ENCODE results near the gene ABHD16A. TPM values are rescaled to one million over a fixed set of nuclear protein-coding genes. Genes with fewer than 3 reads are reported as not detected.

Gene ABHD16A
- 47.1 and 56.7 TPM in 2 replicates for total RNA-seq

DNA sequence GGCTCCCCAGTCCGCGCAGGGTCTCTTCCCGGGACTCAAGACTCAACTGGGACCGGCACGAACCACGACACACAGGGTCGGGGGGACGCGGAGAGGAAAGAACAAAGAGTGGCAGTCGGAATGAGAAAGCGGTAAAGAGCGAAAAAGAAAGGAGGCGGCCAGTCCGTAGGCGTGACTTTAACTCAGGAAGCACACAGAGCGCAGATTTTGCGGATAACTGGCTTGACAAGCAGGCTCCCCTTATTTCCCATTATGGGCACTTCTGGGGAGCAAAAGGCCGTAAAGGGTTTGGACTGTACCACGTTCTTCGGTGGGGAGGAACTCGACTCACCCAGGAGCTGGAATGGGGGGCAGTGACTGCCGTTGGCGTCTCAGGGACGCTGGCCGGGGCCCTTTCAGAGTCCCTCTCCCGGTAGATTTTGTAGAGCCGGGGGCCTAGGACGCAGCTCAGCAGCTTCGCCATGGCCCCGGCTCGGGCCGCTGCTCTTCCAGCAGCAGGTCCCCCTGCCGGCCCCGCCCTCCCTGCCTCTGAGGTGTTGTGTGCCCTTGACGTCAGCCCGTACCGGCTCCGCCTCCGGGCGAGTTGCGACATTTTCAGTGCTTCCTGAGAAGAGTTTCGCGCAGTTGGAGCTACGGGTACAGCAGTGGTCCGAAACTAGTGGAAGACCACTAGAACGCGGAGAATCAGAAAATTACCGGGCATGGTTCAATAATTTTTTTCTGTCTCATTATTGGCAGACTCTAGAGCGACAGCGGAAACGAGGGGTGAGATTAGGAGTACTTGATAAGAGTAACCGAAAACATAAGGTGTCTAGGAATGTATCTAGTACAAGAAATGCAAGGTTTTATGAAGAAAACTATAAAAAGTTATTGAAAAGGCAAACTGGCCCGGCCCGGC lies at the start of gene ABHD16A:
TSS of gene ABHD16A (minus strand) at position 506 of the 898 bp plus-strand sequence. CDS start at position 463, 43 bp downstream.

DNA sequence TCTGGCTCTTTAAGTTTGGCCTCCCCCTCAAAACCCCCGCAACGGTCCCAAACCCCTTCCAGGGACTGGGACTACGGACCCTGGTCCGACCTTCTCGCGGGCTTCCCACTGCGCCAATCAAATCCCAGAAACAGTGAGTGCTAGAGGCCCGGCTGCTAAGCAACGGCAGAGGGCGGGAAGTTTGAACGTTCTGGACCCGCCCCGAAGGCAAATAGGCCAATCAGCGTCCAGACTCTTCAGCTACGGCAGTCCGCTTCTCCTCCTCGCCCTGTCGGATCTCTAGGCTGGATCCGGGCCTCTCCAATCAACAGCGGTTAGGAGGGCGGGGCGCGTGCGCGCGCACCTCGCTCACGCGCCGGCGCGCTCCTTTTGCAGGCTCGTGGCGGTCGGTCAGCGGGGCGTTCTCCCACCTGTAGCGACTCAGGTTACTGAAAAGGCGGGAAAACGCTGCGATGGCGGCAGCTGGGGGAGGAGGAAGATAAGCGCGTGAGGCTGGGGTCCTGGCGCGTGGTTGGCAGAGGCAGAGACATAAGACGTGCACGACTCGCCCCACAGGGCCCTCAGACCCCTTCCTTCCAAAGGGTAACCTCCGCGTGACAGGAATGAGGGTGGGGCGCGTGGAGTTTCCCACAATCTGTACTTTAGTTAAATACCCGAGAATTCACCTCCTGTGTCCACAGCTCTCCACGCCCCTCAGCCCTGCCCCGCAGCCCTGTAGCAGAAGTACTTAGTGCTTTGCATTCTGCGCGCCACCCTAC lies 36.7 kb upstream of the ABHD16A start, which contains the start of gene MSH5:
TSS of gene MSH5 (plus strand) at position 367 of the 758 bp plus-strand sequence. CDS start 462 bp downstream, outside the sequence.

DNA sequence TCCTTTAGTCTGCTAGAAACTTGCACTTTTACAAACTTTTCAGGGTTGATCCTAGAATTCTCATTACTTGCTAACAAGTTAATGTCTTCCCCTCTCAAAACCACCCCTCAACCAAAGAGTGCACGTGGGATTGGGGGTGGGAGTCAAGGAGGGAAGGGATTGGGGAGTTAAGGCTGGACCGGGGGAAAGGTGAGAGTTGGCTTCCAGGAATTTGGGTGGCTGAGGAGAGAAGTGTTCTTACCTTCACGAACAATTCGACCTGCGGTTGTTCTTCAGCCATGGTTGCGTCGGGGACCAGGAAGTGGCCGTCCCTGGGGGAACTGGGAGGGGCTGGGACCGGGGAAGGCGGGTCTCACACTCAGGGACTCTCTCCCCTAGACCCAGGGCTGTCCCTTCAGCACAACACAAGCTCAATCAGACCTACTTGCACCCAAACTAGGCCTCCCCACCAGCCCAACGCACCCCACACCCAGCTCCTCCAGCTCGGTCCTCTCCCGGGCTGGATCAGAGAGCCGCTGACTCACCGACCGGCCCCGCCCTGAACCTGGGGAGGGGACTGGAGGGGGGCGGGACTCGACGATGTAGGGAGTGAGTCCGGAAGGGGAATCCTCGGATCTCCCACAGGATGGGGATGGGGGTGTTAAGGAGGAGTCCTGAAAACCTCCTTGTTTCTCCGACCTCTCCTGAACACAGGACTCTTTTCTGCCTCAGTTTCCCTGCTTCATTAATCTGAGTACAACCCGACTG lies 33.1 kb upstream of the ABHD16A start, which contains the start of gene CLIC1:
TSS of gene CLIC1 (minus strand) at position 510 of the 747 bp plus-strand sequence. CDS start at position 280, 230 bp downstream.

DNA sequence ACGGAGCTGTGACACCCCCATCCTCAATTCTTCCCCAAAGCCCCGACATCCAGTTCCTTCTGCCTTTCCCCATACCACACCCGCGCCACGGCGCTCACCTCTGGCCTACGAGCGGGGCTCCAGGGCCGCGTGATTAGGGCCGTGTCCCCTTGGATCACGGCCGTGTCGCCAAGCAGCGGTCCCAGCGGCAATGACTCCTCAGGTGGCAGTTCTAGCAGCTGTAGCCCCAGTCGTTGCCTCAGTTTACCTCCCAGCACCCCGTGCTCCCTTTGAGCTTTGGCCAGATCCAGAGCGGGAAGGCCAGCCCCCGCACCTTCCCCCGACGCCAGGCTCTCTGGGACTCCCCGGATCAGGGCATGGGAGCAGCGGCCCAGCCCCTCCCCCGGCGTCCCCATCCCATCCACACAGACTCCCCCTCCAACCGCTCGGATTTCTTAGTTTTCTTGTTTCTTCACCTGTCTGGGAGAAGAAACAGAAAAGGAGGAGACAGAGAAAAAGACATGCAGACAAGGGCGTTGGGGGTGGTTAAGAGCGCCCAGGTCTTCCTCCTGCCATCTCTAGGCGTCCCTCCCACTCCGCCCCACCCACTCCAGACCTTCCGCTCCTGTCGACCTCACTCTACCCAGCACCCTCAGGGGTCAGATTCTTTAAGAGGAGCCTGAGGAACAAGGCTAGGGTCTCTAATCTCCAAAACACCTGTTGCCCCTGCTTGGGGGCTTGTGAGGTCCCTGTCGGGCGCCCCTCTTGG lies 25.8 kb upstream of the ABHD16A start, which contains the start of gene DDAH2:
TSS of gene DDAH2 (minus strand) at position 533 of the 748 bp plus-strand sequence. CDS start at position 395, 138 bp downstream.

DNA sequence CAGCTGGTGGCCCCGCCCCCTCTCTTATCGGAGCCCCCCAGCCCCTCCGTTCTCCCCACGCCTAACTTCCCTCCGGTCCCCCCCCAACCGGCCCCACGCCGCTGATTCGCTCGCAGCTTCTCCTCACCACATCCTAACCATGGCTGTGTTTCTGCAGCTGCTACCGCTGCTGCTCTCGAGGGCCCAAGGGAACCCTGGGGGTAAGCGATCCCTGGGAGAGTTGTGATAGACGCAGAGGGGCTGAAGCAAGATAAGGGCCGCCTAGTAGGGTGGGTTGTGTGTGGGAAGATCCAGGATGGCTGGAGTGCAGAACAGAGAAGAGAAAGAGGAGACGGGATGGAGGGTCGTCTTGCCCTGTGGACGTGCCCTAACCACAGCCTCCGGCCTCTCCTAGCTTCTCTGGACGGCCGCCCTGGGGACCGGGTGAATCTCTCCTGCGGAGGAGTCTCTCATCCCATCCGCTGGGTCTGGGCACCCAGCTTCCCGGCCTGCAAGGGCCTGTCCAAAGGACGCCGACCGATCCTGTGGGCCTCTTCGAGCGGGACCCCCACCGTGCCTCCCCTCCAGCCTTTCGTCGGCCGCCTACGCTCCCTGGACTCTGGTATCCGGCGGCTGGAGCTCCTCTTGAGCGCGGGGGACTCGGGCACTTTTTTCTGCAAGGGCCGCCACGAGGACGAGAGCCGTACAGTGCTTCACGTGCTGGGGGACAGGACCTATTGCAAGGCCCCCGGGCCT lies 20.3 kb upstream of the ABHD16A start, which contains the start of gene MPIG6B:
TSS of gene MPIG6B (plus strand) at position 129 of the 735 bp plus-strand sequence. CDS start at position 140, 11 bp downstream.

DNA sequence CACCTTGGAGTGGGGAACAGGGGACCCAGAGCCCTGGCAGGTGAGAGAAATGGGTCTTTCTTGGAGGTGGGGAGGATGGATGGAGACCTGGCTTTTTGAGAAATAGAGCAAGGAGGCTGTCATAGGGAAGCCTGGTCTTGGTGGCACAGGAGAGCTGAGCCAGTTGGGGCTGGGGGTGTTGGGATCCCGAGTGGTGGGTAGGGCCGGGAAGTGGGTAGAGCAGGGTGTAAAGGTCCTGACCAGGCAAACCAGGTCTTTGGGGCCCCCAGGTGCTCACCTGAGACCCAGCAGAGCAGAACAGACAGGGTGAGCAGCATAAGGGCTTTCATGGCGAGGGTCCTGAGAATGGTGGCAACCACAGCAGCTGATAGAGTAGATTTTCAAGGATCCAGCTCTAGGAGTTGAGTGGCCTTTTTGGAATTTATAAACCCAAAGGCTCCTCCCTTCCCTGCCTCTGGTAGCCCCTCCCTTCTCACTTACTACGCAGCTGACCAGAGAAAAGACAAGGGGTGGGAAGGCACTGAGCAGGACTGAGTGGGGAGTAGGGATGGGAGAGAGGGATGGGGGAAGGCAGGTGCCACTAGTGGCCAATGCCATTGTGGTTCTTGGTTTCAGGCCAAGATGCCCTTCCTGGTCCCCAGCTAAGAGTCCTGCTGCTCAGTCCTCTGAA lies 18.4 kb upstream of the ABHD16A start, which contains the start of gene LY6G6C:
TSS of gene LY6G6C (minus strand) at position 396 of the 670 bp plus-strand sequence. CDS start at position 329, 67 bp downstream.

DNA sequence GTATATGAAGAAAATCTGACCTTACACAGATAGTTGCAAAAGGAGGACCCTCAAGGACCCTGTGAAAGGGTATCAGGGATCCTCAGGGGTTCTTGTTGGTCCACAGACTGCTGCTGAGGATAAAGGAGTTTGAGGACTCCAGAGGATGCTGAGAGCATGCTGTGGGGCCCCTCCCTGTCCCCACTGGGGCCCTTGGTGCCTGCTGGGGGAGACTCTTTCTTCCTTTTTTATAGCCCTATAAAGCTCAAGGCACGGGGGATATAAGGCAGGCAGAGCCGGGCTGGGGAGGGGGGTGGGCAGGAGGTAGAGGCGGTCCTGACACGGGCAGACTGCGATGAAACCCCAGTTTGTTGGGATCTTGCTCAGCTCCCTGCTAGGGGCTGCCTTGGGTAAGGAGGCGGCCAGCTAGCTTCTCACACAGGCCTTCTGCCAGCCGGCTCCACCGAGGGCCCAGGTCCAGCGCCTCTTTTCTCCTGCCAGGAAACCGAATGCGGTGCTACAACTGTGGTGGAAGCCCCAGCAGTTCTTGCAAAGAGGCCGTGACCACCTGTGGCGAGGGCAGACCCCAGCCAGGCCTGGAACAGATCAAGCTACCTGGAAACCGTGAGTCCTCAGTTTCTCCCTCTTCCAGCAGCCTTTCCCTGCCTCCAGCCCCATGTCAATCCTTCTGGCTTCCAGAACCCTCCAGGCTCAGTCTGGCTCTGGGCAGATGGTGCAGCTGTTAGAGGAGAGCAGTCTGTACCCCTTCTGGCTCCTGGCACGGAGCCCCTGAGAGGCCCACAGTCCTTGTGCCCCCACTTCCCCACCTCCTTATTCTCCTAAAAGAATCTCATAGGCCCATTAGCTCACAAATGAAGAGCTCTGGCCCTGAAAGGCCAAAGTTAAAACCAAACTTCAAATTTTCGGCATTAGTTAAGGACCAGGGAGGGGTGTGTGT lies 12.2 kb upstream of the ABHD16A start, which contains the start of gene LY6G6D:
TSS of gene LY6G6D (plus strand) at position 327 of the 937 bp plus-strand sequence. CDS start at position 335, 8 bp downstream.

DNA sequence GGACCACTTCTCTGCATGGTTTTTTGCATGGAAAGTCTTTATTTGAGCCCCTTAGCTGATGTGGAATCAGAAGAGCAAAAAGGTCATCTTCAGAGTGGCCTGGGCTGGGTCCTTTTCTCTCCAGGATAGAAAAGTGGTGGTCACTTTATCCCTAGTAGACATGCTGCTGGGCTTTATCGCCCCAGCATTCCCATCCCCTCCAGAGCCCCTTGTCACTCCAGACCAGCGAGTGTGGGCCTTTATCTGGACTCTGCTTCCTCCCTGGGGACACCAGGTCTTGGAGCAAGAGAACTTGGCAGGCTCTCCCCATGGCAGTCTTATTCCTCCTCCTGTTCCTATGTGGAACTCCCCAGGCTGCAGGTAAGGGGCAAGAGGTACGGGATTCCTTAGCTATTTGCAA lies 3.5 kb upstream of the ABHD16A start, which contains the start of gene LY6G6F:
TSS of gene LY6G6F (plus strand) at position 268 of the 400 bp plus-strand sequence. CDS start at position 309, 41 bp downstream.

DNA sequence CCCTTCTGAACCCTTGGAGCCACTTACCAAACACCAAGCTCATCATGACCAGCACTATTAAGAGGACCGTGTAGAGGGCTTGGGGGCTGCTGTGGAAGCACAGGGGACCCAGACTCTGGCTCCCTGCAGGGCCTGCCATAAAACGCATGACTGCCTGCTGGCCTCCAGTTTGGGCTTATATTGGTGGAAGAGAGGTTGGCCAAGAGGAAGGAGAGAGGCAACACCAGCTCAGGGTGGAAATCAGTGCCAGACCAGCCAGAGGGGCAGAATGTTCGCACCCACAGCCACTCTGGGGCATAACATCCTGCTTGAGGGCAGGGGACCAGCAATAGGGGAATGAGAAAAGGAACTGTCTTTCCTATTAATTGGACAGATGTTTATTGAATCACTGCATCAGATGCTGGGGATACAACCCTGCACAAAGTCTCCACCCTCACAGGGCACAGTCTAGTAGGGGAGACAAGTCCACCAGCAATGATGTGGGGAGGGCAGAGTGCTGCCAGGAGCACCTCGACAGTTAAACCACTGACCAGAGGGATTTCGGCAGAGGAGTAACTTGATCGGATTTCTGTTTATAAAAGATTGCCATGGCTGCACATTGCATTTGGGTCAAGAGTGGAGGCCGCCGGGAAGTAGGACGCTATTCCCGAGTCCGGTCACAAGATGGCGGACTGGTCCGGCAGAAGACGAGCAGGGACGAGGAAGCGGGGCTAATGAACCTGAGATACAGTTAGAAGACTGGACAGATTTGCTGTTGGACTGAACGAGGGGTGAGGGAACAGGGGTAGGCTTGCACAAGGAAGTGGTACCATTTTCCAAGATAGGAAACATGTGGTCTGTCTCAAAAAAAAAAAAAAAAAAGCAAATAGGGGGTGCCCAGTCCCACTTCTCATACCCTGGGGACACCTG lies 22.6 kb downstream of the ABHD16A start, which contains the start of gene LY6G5C:
TSS of gene LY6G5C (minus strand) at position 842 of the 909 bp plus-strand sequence. CDS start at position 148, 694 bp downstream.

DNA sequence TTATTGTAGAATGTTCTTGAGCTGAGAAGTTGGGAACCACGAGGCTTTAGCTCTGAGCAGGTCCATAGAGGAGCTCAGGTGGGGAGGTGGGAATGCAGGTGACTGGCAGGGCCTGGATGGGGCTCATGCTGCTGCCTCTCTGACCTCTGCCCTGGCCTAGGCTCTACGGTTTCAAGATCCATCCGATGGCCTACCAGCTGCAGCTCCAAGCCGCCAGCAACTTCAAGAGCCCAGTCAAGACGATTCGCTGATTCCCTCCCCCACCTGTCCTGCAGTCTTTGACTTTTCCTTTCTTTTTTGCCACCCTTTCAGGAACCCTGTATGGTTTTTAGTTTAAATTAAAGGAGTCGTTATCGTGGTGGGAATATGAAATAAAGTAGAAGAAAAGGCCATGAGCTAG lies 33.4 kb downstream of the ABHD16A start, which contains the start of gene LY6G5B:
TSS of gene LY6G5B (plus strand) at position 301 of the 400 bp plus-strand sequence. CDS start 975 bp downstream, outside the sequence.

DNA sequence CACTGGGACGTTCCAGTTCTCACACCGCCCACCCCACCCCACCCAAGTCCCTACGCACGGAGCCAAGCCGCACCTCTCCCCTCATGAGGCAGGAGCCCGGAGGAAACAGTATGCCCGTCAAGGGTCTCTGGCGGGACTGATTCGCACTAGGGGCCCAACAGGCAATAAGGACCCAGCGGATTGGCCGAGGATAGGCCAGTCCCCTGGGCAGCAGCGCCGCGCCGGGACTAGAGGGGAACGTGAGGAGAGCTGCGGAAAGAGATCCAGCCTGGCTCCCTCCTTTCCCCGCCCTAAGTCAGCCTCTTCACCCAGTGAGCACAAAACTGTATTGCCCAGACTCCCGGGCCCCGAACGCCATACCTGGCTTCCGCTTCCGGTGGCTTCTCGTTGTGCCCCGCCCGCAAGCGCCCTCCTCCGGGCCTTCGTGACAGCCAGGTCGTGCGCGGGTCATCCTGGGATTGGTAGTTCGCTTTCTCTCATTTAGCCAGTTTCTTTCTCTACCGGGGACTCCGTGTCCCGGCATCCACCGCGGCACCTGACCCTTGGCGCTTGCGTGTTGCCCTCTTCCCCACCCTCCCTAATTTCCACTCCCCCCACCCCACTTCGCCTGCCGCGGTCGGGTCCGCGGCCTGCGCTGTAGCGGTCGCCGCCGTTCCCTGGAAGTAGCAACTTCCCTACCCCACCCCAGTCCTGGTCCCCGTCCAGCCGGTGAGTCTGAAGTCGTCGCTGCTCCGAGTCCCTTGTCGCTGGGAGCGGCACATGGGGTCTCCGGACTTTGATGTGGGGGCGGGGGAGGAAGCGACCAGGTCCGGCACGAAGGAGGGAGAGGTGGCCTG lies 37.4 kb downstream of the ABHD16A start, which contains the start of gene CSNK2B:
TSS of gene CSNK2B (plus strand) at position 580 of the 836 bp plus-strand sequence. CDS start 752 bp downstream, outside the sequence.

DNA sequence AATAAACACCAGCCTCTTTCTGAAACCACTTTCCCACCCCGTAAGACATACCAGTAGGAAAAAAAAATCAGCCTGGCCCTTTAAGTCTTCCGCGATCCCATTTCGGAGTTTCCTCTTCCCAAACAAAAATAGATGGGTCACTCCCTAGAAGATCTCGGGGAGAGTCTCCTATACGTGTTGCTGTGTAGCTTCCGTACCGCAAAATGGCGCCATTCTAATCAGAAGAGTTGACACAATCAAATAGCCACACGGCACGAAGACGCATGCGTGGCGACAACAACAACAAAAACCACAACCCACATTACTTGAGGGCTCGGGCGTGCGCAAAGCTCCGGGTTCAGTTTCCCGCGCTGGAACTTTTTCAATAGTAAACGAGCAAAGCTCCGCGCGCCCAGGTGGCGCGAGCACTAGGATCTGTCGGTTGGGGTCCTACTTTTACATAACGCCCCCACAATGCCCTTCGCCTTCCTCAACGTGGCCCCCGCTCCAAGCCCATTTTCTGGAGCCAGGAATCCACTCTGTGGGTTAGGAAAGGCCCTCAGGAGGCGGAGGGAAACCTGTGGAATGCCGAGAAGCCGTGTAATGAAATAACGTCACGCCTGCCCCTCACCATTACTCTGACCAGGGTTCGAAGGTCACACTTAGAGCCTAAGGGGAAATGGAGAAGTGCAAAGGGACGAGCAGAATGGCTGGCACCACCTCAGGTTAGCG lies 38.2 kb downstream of the ABHD16A start, which contains the start of gene GPANK1:
TSS of gene GPANK1 (minus strand) at position 208 of the 711 bp plus-strand sequence. CDS start 519 bp downstream, outside the sequence.

DNA sequence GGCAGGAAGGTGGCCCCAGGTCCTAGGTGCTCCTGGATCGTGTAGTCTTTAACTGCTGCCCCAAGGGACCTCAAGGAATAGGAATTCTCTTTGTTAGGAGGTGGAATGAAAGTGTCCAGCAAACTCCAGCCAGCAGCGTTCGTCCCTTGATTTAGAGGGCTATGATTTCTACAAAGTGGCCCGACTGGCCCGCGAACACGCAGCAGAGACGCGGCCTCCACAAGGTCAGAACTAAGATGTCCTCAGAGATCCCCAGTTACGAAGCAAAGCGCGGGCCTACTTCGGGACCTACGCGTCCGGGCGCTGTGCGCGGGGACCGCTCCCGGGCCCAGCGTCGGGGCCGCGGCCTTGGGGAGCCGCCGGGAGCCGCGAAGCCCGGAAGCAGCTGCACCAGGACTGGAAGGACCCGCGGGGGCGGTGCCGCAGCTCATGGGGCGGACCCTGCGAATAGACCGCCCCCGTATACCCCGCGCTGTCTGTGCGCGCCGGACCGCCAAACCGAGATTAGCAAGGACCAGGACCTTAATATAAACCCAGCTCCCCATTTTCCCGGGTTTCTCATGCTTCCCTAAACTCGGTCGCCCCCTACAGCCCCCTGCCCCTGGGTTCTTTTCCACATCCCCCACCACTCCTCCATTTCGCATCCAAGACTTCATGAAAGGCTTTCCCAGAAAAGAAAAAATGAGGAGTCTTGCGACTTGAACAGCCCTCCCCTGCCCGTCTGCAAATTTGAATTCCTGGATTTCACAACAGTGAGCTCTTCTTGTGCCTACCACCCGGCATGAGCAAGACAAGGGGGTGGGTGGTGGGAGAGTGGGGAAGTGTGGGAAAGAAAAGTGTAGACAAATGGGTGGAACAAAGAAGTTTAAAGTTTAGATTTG lies 42.5 kb downstream of the ABHD16A start, which contains the start of gene C6orf47:
TSS of gene C6orf47 (minus strand) at position 398 of the 881 bp plus-strand sequence. CDS start 831 bp downstream, outside the sequence.

